SJSA1 (cell line): ENCODE data around the gene RAB12. TPM values are rescaled to one million over a fixed set of nuclear protein-coding genes. Genes with fewer than 3 reads are reported as not detected.

Experiments
- total RNA-seq: library from RNA; depleted of rRNA; stranded (reverse); fragments of >200 nt; shearing (Covaris generic); gene quantifications from 2 replicates; pipeline ENCODE4 v1.2.3, GENCODE V29; 2014; rRNA removed

The RAB12 gene
- total RNA-seq, 1 experiment from 2014 or later = 93.1 TPM

Other genes starting within 250 kb of the RAB12 start
- 36.7 and 47.7 TPM in 2 replicates for gene MTCL1, start 96.1 kb downstream of the RAB12 start, total RNA-seq